CD4-positive, alpha-beta T cell (primary cell): Measurements from ENCODE around the gene CASKIN2. TPM values are rescaled to one million over a fixed set of nuclear protein-coding genes. Genes with fewer than 3 reads are reported as not detected.
"Not testable (repeated sequence)": the region's sequence is repeated elsewhere in the genome, so short reads cannot be mapped to it uniquely, and the experiment has no call there.

Experiments
- ATAC-seq: fragments of 200-7000 bp; cut with Tn5 transposase; one replicate; pipeline ENCODE4 v1.10.0; 2022; ENCODE audit warnings: mild to moderate bottlenecking; ENCODE audit not compliant: poor library complexity
- CTCF ChIA-PET: fragments of 350-600 bp; sonication (Branson Sonifier 250); formaldehyde crosslinking; loops from one replicate; lab custom pipeline; 2021; ENCODE audit warnings: antibody characterized with exemption, inconsistent platforms; lab: Charles Lee
- POLR2A ChIA-PET: fragments of 350-600 bp; sonication (Branson Sonifier 250); formaldehyde crosslinking; loops from one replicate; lab custom pipeline; 2021; ENCODE audit warnings: antibody characterized with exemption, inconsistent platforms; lab: Charles Lee
- DNase-seq, 14 experiments: peaks; one replicate each; pipeline ENCODE4 v3.0.0-alpha.2; 2013 to 2020; ENCODE audit warnings: mixed read lengths in 2 of 14
- H3K27ac ChIP-seq, 2 donors: one replicate each; pipeline versions ENCODE4 v1.5.1 to v1.7.0; 2013; ENCODE audit warnings: low read length in 2 of 2, low read depth in 1 of 2, mild to moderate bottlenecking in 1 of 2
- H3K27me3 ChIP-seq, 2 experiments: 1 replicate in 1 of 2; 2 replicates in 1 of 2; pipeline versions ENCODE4 v1.6.1 to v1.7.0; 2013; ENCODE audit warnings: low read length in 2 of 2, control low read depth in 1 of 2, mild to moderate bottlenecking in 1 of 2, moderate library complexity in 1 of 2; ENCODE audit not compliant: insufficient read depth in 2 of 2, control insufficient read depth in 1 of 2
- H3K36me3 ChIP-seq: one replicate; pipeline ENCODE4 v1.6.1; 2013; ENCODE audit warnings: low read length, control low read depth; ENCODE audit not compliant: insufficient read depth
- H3K4me1 ChIP-seq: one replicate; pipeline ENCODE4 v1.6.1; 2013; ENCODE audit warnings: low read length, control low read depth; ENCODE audit not compliant: insufficient read depth
- H3K4me3 ChIP-seq: one replicate; pipeline ENCODE4 v1.5.1; 2013; ENCODE audit warnings: mild to moderate bottlenecking, low read length, moderate library complexity
- H3K9me3 ChIP-seq, 2 experiments: 1 replicate in 1 of 2; 2 replicates in 1 of 2; pipeline versions ENCODE4 v1.6.1 to v1.7.0; 2013; ENCODE audit warnings: low read length in 2 of 2, mild to moderate bottlenecking in 2 of 2, control low read depth in 1 of 2, moderate library complexity in 1 of 2; ENCODE audit not compliant: control insufficient read depth in 1 of 2, insufficient read depth in 1 of 2
- H3K27ac Mint-ChIP-seq: one replicate; pipeline ENCODE4 v1.8.0; 2020; ENCODE audit warnings: mixed read lengths
- H3K27me3 Mint-ChIP-seq: one replicate; pipeline ENCODE4 v1.8.0; 2021; ENCODE audit warnings: mixed read lengths
- H3K36me3 Mint-ChIP-seq: one replicate; pipeline ENCODE4 v1.8.0; 2021; ENCODE audit warnings: low read depth, mixed read lengths
- H3K4me1 Mint-ChIP-seq: one replicate; pipeline ENCODE4 v1.8.0; 2021; ENCODE audit warnings: low read depth, mixed read lengths
- H3K4me3 Mint-ChIP-seq: one replicate; pipeline ENCODE4 v1.8.0; 2020; ENCODE audit warnings: mild to moderate bottlenecking, mixed read lengths
- H3K9me3 Mint-ChIP-seq: one replicate; pipeline ENCODE4 v1.8.0; 2020; ENCODE audit warnings: mixed read lengths
- intact Hi-C, 2 experiments: fragments of 100-400 bp; cut with DNase I in 1 of 2; cut with micrococcal nuclease in 1 of 2; formaldehyde crosslinking; loops; one replicate each; pipeline versions ENCODE4 v1.15.1 to v1.9.0; 2023 to 2025; cut with DNase I, micrococcal nuclease
- total RNA-seq, 174 experiments: library from RNA in 2 of 174; stranded (reverse) in 2 of 174; gene quantifications; one replicate each; pipeline ENCODE4 v1.2.3 and lab custom pipeline; 2021 to 2026
- TF ChIP-seq, protein P1 (sequence below): fragments of 200-600 bp; IDR thresholded peaks from one replicate; pipeline ENCODE4 v1.8.0; 2022; ENCODE audit warnings: antibody characterized with exemption, mild to moderate bottlenecking

CASKIN2 gene
- total RNA-seq, 2 experiments from 2014 or later = 0.17 to 0.25 TPM

DNA sequence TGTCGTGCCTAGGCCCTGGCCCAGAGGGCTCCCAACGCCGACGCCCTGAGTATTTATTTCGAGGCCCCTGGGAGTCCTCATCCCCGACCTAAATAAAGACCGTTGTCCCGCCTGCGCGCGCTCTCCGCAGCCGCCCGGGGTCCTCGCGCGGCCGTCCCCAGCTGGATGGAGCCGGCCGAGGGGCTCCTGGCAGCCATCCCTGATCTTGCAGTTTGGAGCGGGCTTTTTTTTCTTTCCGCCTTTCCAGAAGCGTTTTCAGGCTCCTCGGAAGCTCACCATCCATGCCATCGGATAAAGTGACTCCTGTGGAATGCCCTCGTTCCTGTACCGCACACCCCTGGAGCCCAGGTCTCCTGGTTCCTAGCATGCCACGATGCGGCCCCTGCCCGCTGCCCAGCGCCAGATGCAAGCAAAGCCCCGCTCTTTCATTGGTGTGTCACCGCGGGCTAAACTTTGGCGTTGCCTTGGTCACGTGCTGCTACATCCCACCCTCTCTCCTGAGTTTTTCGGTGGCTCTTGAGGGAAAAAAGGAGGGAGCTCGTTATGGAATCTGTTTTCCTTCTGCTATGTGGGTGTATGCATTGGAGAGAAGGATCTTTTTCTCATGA is 58.2 kb downstream of the CASKIN2 start:
- ATAC-seq = peak; percentile 8
- Histone ChIP-seq H3K27ac (no peak overlapping the region), H3K4me1 (peaks cover 17% of the 10 kb centered on the region), H3K36me3 (no peaks in the 10 kb centered on the region), H3K4me3 (peak overlapping the region; percentile 70), H3K27me3 (no peaks in the 10 kb centered on the region), H3K9me3 (no peaks in the 10 kb centered on the region)
- peaks cover 29% of the 10 kb centered on the region for H3K4me1 Mint-ChIP-seq
- ChIA-PET CTCF (interaction anchor here (0.7 to 1.6 kb wide), 2 partner anchors 168 to 186 kb away, joined by 3 to 5 read pairs; partner anchors contain the start of genes MIF4GD and SLC25A19), POLR2A (interaction anchor here (1.0 to 3.6 kb wide), 14 partner anchors 8 to 584 kb away, joined by 3 to 34 read pairs (median 6); partner anchors contain the start of genes FDXR, LLGL2, MIF4GD and RECQL5)
- peak in 7 of 14 experiments; percentile 1 to 38 (median 20) for DNase-seq
- H3K27ac Mint-ChIP-seq = peak overlapping the region; percentile 91
- H3K27me3 Mint-ChIP-seq = no peaks in the 10 kb centered on the region
- H3K9me3 Mint-ChIP-seq = no peaks in the 10 kb centered on the region
- TF ChIP-seq, protein P1, sequence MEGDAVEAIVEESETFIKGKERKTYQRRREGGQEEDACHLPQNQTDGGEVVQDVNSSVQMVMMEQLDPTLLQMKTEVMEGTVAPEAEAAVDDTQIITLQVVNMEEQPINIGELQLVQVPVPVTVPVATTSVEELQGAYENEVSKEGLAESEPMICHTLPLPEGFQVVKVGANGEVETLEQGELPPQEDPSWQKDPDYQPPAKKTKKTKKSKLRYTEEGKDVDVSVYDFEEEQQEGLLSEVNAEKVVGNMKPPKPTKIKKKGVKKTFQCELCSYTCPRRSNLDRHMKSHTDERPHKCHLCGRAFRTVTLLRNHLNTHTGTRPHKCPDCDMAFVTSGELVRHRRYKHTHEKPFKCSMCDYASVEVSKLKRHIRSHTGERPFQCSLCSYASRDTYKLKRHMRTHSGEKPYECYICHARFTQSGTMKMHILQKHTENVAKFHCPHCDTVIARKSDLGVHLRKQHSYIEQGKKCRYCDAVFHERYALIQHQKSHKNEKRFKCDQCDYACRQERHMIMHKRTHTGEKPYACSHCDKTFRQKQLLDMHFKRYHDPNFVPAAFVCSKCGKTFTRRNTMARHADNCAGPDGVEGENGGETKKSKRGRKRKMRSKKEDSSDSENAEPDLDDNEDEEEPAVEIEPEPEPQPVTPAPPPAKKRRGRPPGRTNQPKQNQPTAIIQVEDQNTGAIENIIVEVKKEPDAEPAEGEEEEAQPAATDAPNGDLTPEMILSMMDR = no peak
- peak overlapping the region; percentile 100 for H3K4me3 Mint-ChIP-seq
- peaks cover 11% of the 10 kb centered on the region for H3K36me3 Mint-ChIP-seq
- intact Hi-C loops = loop anchor here in 1 of 2 experiments (2.0 to 5.0 kb wide), 3 partner anchors 58 to 325 kb away; partner anchors contain the start of genes CASKIN2, SLC25A19 and UNK

GRCh38 chr17:75456417-75457046 is 58.8 kb downstream of the CASKIN2 start, which contains the start of gene TMEM94:
TMEM94 (plus strand) TSS chr17:75456635; CDS start chr17:75471906, 15,271 bp downstream.
- peaks cover 11% of the 10 kb centered on the region for H3K36me3 Mint-ChIP-seq
- TF ChIP-seq, protein P1 = no peak
- intact Hi-C loops = loop anchor here in 1 of 2 experiments (1.0 to 5.0 kb wide), 4 partner anchors 50 to 326 kb away; partner anchors contain the start of genes CASKIN2, SLC25A19 and UNK
- H3K9me3 ChIP-seq = no peaks in the 10 kb centered on the region
- H3K27me3 Mint-ChIP-seq = no peaks in the 10 kb centered on the region
- POLR2A ChIA-PET = interaction anchor here (0.6 to 3.6 kb wide), 30 partner anchors 8 to 583 kb away, joined by 3 to 34 read pairs (median 4); partner anchors contain the start of genes FDXR, GRB2, LLGL2 and MIF4GD
- no peaks in the 10 kb centered on the region for H3K36me3 ChIP-seq
- peak within 1 kb of the TSS; percentile 91 for H3K27ac Mint-ChIP-seq
- peak within 1 kb of the TSS; percentile 23 to 59 for H3K27ac ChIP-seq
- peak within 1 kb of the TSS; percentile 70 for H3K4me3 ChIP-seq
- H3K4me3 Mint-ChIP-seq = peak within 1 kb of the TSS; percentile 100
- CTCF ChIA-PET = interaction anchor here (0.7 to 1.6 kb wide), 6 partner anchors 60 to 186 kb away, joined by 3 to 5 read pairs (median 4); partner anchors contain the start of genes MIF4GD, SLC25A19 and TSEN54
- ATAC-seq (peak; percentile 96), DNase-seq (peak; percentile 79 to 97 (median 88))
- H3K4me1 Mint-ChIP-seq = peaks cover 29% of the 10 kb centered on the region
- H3K27me3 ChIP-seq = no peaks in the 10 kb centered on the region
- H3K4me1 ChIP-seq = peaks cover 17% of the 10 kb centered on the region
- no peaks in the 10 kb centered on the region for H3K9me3 Mint-ChIP-seq

GRCh38 chr17:75456039-75456416 is 59.3 kb downstream of the CASKIN2 start:
- Histone ChIP-seq H3K9me3 (no peaks in the 10 kb centered on the region), H3K4me1 (peaks cover 17% of the 10 kb centered on the region), H3K27ac (peak overlapping the region; percentile 23 to 59), H3K36me3 (no peaks in the 10 kb centered on the region), H3K27me3 (no peaks in the 10 kb centered on the region), H3K4me3 (peak overlapping the region; percentile 70)
- Mint-ChIP-seq H3K4me3 (peak overlapping the region; percentile 100), H3K9me3 (no peaks in the 10 kb centered on the region), H3K27me3 (no peaks in the 10 kb centered on the region), H3K36me3 (peaks cover 11% of the 10 kb centered on the region), H3K4me1 (peaks cover 29% of the 10 kb centered on the region), H3K27ac (peak overlapping the region; percentile 91)
- intact Hi-C loops = loop anchor here in 1 of 2 experiments (1.0 to 5.0 kb wide), 4 partner anchors 50 to 326 kb away; partner anchors contain the start of genes CASKIN2, SLC25A19 and UNK
- ChIA-PET CTCF (interaction anchor here (0.7 to 1.6 kb wide), 6 partner anchors 60 to 185 kb away, joined by 3 to 5 read pairs (median 4); partner anchors contain the start of genes MIF4GD, SLC25A19 and TSEN54), POLR2A (interaction anchor here (0.6 to 3.6 kb wide), 31 partner anchors 8 to 1326 kb away, joined by 3 to 34 read pairs (median 3); partner anchors contain the start of genes FDXR, GRB2, LLGL2 and MIF4GD)
- ATAC-seq (peak; percentile 33), DNase-seq (no peak)
- TF ChIP-seq, protein P1 = no peak

DNA sequence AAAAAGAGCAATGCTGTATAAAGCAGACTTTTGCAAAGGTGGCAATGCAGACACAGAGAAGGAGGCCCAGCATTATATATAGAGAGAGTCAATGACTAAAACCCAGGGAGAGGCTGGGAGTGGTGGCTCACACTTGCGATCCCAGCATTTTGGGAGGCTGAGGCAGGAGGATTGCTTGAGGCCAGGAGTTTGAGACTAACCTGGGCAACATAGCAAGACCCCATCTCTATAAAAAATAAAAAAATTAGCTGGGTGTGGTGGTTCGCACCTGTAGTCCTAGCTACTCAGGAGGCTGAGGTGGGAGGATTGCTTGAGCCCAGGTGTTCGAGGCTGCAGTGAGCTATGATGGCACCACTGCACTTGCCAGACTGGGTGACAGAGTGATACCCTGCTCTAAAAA is 60.7 kb downstream of the CASKIN2 start:
- CTCF ChIA-PET = interaction anchor here (0.5 to 1.5 kb wide), 3 partner anchors 17 to 136 kb away, joined by 3 read pairs; partner anchors contain the start of gene TSEN54
- peaks cover 17% of the 10 kb centered on the region for H3K4me1 ChIP-seq
- not testable (repeated sequence) for H3K27me3 Mint-ChIP-seq, DNase-seq, H3K36me3 ChIP-seq, H3K9me3 ChIP-seq, H3K27ac ChIP-seq, H3K9me3 Mint-ChIP-seq, ATAC-seq, H3K27me3 ChIP-seq, H3K27ac Mint-ChIP-seq, H3K4me3 ChIP-seq
- H3K4me1 Mint-ChIP-seq = peaks cover 22% of the 10 kb centered on the region
- POLR2A ChIA-PET = interaction anchor here (1.1 kb wide), 1 partner anchor 166 kb away, joined by 3 read pairs; the partner anchor contains the start of gene SLC25A19
- H3K4me3 Mint-ChIP-seq = peak overlapping the region; percentile 62
- intact Hi-C loops = loop anchor here in 1 of 2 experiments (5.0 kb wide), 2 partner anchors 167 to 328 kb away; partner anchors contain the start of genes SLC25A19 and UNK
- peaks cover 11% of the 10 kb centered on the region for H3K36me3 Mint-ChIP-seq
